ENCODE measurements around the gene GOPC. TPM values are rescaled to one million over a fixed set of nuclear protein-coding genes. Genes with fewer than 3 reads are reported as not detected.

GOPC gene
- total and polyA plus RNA-seq, 2 experiments from 2014 or later: 15.5 to 26.4 TPM

GRCh38 chr6:117603821-117604220 lies 1.5 kb upstream of the GOPC start (continued):
- no peak for TF ChIP-seq ZNF462 (CRISPR knock-in tag; IDR thresholded peaks at IDR 0.05)

GRCh38 chr6:117602899-117603588 lies 733 bp upstream of the GOPC start:
- H3K4me1 Mint-ChIP-seq: peaks cover 7% of the 10 kb centered on the region; the same call in 2 of the 3 replicates
- peak overlapping the region; percentile 90 for H2AFZ ChIP-seq

More at GRCh38 chr6:117602899-117603588, 733 bp upstream of the GOPC start:
- Histone ChIP-seq H3K79me2 (replicated peaks; ENCODE audit: insufficient read depth) (peaks cover 40% of the 10 kb centered on the region), H3K9me2 (ENCODE audit: insufficient read depth) (no peaks in the 10 kb centered on the region), H3F3A (replicated peaks; ENCODE audit: low read depth) (no peaks in the 10 kb centered on the region), H3K36me3 (ENCODE audit: insufficient read depth) (no peaks in the 10 kb centered on the region), H4K20me1 (replicated peaks; ENCODE audit: insufficient read depth) (no peaks in the 10 kb centered on the region), H3K4me2 (peak overlapping the region; percentile 92), H3K4me3 (peak overlapping the region; percentile 61), H3K27me3 (ENCODE audit: insufficient read depth) (no peaks in the 10 kb centered on the region), H3K4me1 (ENCODE audit: insufficient read depth) (peaks cover 6% of the 10 kb centered on the region), H3K27ac (ENCODE audit: low read depth) (peak overlapping the region; percentile 78)
- H3K27me3 Mint-ChIP-seq (ENCODE audit: insufficient read depth, low read depth, poor library complexity): peaks cover 8% of the 10 kb centered on the region
- peak overlapping the region; percentile 97; the same call in 1 of the 2 replicates for H3K27ac Mint-ChIP-seq
- ATAC-seq (no peak), DNase-seq (ENCODE audit: low spot score) (peak; percentile 3)
- TF ChIP-seq REST (IDR thresholded peaks at IDR 0.05; ENCODE audit: unreplicated experiment): no peak
- TF ChIP-seq ZNF114 (CRISPR knock-in tag; IDR thresholded peaks at IDR 0.05): no peak
- TF ChIP-seq CREB1 (CRISPR knock-in tag; IDR thresholded peaks at IDR 0.05; ENCODE audit: low read depth): no peak
- no peak for TF ChIP-seq POLR2AphosphoS5 (IDR thresholded peaks at IDR 0.05; ENCODE audit: low read depth)
- TF ChIP-seq STAT1 (IDR thresholded peaks at IDR 0.05; ENCODE audit: unreplicated experiment): no peak
- no peak for TF ChIP-seq NANOG (IDR thresholded peaks at IDR 0.05; ENCODE audit: borderline replicate concordance)
- no peak for TF ChIP-seq JUNB (IDR thresholded peaks at IDR 0.05; ENCODE audit: unreplicated experiment)
- H3K36me3 Mint-ChIP-seq (ENCODE audit: low read depth): peaks cover 10% of the 10 kb centered on the region
- peak overlapping the region; percentile 98 for H3K4me3 Mint-ChIP-seq
- H3K9me3 Mint-ChIP-seq: no peaks in the 10 kb centered on the region; the same call in 2 of the 3 replicates
